ENCODE measurements around the gene UBE3B. TPM values are rescaled to one million over a fixed set of nuclear protein-coding genes. Genes with fewer than 3 reads are reported as not detected.

Gene UBE3B
- total RNA-seq, 2 experiments from 2014 or later: 35.2 to 37.5 TPM

DNA sequence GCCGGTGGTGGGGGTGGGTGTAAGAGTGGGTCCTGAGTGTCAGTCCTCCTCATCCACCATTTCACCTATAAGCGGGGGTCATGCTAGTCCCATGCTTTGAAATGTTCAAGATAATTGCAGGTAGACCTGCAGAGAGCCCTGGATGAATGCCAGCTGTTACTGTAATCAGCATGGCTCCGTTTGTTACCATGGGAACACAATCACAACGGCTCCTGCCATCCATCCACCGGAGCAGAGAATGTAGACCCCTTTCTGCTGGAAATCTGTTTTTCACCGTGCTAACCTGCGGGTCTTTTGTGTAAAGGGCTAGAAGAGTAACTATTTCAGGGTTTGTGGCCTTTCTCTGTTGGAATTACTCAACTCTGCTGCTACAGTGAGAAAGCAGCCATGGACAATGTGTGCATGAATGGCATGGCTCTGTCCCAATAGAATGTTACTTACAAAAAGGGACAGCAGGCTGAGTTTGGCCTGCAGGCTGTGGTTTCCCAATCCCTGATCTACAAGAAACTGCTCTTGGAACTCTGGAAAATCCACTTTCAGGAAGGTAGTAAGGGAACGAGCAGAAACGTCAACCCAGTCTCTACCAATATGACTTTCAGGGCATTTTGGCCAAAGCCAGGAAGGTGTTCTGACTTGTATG is 36.5 kb upstream of the UBE3B start:
- Mint-ChIP-seq H3K4me3 (no peak overlapping the region), H3K9me3 (no peaks in the 10 kb centered on the region), H3K27me3 (no peaks in the 10 kb centered on the region), H3K4me1 (no peaks in the 10 kb centered on the region), H3K36me3 (ENCODE audit: low read depth) (no peaks in the 10 kb centered on the region), H3K27ac (no peak overlapping the region)
- CTCF ChIA-PET: interaction anchor here (1.5 kb wide), 1 partner anchor 13 kb away, joined by 5 read pairs; no protein-coding TSS in a partner anchor
- DNase-seq: no peak
- POLR2A ChIA-PET: no interaction called here

DNA sequence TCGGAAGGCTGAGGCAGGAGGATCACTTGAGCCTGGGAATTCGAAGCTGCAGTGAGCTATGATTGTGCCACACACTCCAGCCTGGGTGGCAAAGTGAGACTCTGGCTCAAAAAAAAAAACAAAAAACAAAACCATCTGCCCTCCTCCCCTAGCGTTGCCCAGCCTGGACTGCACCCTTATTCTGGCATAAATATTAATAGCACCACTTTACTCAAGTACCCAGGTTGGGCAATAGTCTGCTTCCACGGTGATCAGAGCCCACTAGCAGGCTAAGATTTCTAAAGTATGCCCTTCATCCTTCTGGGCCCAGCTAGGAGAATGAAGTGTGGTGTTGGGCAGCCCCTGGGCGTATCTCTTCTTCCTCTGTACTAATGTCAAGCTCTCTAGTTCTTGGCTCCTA is 33.6 kb upstream of the UBE3B start:
- no peak overlapping the region for H3K4me3 Mint-ChIP-seq
- DNase-seq: no peak
- H3K27me3 Mint-ChIP-seq: no peaks in the 10 kb centered on the region
- H3K27ac Mint-ChIP-seq: no peak overlapping the region
- no peaks in the 10 kb centered on the region for H3K36me3 Mint-ChIP-seq (ENCODE audit: low read depth)
- POLR2A ChIA-PET: interaction anchor here (1.1 kb wide), 1 partner anchor 14 kb away, joined by 3 read pairs; no protein-coding TSS in a partner anchor
- no peaks in the 10 kb centered on the region for H3K4me1 Mint-ChIP-seq
- H3K9me3 Mint-ChIP-seq: no peaks in the 10 kb centered on the region
- CTCF ChIA-PET: interaction anchor here (1.1 kb wide), 2 partner anchors 11 to 16 kb away, joined by 5 read pairs; no protein-coding TSS in a partner anchor

DNA sequence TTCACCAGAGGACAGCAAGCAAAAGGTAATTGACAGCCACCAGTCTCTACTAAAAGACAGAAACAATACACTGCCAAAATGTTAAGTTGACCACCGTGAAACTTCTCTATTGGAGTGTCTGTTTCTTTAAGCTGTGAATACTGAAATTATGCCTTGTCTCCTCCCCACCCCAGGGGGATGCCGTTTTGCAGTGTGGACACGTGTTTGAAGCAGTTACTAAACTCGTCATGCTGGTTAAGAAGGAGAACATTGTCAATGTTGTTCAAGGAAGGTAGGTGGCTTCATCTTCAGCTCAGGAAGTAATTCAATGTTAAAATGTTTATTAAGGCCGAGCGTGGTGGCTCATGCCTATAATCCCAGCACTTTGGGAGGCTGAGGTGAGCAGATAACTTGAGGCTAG is 33.2 kb upstream of the UBE3B start:
- no peak overlapping the region for H3K27ac Mint-ChIP-seq
- no peak overlapping the region for H3K4me3 Mint-ChIP-seq
- H3K36me3 Mint-ChIP-seq (ENCODE audit: low read depth): no peaks in the 10 kb centered on the region
- no peaks in the 10 kb centered on the region for H3K9me3 Mint-ChIP-seq
- ChIA-PET CTCF (interaction anchor here (0.6 to 1.1 kb wide), 4 partner anchors 11 to 16 kb away, joined by 3 to 5 read pairs (median 4); no protein-coding TSS in a partner anchor), POLR2A (interaction anchor here (1.1 kb wide), 1 partner anchor 13 kb away, joined by 3 read pairs; no protein-coding TSS in a partner anchor)
- no peaks in the 10 kb centered on the region for H3K27me3 Mint-ChIP-seq
- no peaks in the 10 kb centered on the region for H3K4me1 Mint-ChIP-seq
- no peak for DNase-seq

- Mint-ChIP-seq H3K9me3 (no peaks in the 10 kb centered on the region), H3K4me3 (no peak overlapping the region)
Observed at GRCh38 chr12:109445191-109445609, 32.2 kb upstream of the UBE3B start.

GRCh38 chr12:109446869-109447268 is 30.6 kb upstream of the UBE3B start:
- POLR2A ChIA-PET: no interaction called here
- H3K4me1 Mint-ChIP-seq: peaks cover 15% of the 10 kb centered on the region
- CTCF ChIA-PET: interaction anchor here (1.7 kb wide), 1 partner anchor 19 kb away, joined by 6 read pairs; no protein-coding TSS in a partner anchor
- peaks cover 14% of the 10 kb centered on the region for H3K36me3 Mint-ChIP-seq (ENCODE audit: low read depth)
- no peak overlapping the region for H3K27ac Mint-ChIP-seq
- H3K27me3 Mint-ChIP-seq: no peaks in the 10 kb centered on the region
- H3K4me3 Mint-ChIP-seq: no peak overlapping the region
- no peak for DNase-seq
- H3K9me3 Mint-ChIP-seq: no peaks in the 10 kb centered on the region

More at GRCh38 chr12:109445191-109445609, 32.2 kb upstream of the UBE3B start:
- ChIA-PET POLR2A (no interaction called here), CTCF (interaction anchor here (0.6 to 1.0 kb wide), 2 partner anchors 12 to 17 kb away, joined by 3 read pairs; no protein-coding TSS in a partner anchor)
- DNase-seq: no peak
- H3K27ac Mint-ChIP-seq: no peak overlapping the region
- no peaks in the 10 kb centered on the region for H3K27me3 Mint-ChIP-seq
- H3K4me1 Mint-ChIP-seq: peaks cover 2% of the 10 kb centered on the region
- peaks cover 5% of the 10 kb centered on the region for H3K36me3 Mint-ChIP-seq (ENCODE audit: low read depth)

GRCh38 chr12:109447482-109447881 is 30.0 kb upstream of the UBE3B start:
- no peak for DNase-seq
- Mint-ChIP-seq H3K4me3 (no peak overlapping the region), H3K27me3 (no peaks in the 10 kb centered on the region), H3K9me3 (no peaks in the 10 kb centered on the region), H3K4me1 (peaks cover 19% of the 10 kb centered on the region), H3K27ac (no peak overlapping the region), H3K36me3 (ENCODE audit: low read depth) (peaks cover 20% of the 10 kb centered on the region)
- CTCF ChIA-PET: interaction anchor here (1.0 to 1.7 kb wide), 2 partner anchors 19 kb away, joined by 4 to 6 read pairs; no protein-coding TSS in a partner anchor
- POLR2A ChIA-PET: no interaction called here

DNA sequence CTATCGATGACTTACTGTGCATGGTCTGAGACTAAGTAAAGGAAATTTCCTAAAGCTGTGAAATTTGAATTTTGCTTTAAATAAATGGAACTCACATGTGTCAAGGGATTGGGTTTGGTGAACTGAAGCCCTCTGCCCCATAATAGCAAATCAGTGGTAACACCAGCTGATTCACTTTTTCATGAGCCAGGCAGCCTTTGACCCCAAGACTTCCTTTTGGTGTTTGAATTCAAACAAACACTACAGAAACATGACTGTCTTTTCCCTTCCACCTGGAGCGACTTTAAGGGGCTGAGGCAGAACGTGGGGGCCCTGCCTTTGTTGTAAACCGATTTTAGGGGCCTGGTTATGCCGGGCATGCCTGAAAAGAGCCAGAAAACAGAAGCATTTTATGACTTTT is 29.2 kb upstream of the UBE3B start:
- Mint-ChIP-seq H3K27me3 (no peaks in the 10 kb centered on the region), H3K27ac (no peak overlapping the region), H3K36me3 (ENCODE audit: low read depth) (peaks cover 20% of the 10 kb centered on the region), H3K9me3 (no peaks in the 10 kb centered on the region), H3K4me3 (no peak overlapping the region), H3K4me1 (peaks cover 19% of the 10 kb centered on the region)
- DNase-seq: no peak
- CTCF ChIA-PET: interaction anchor here (1.0 kb wide), 1 partner anchor 20 kb away, joined by 4 read pairs; no protein-coding TSS in a partner anchor
- POLR2A ChIA-PET: no interaction called here

DNA sequence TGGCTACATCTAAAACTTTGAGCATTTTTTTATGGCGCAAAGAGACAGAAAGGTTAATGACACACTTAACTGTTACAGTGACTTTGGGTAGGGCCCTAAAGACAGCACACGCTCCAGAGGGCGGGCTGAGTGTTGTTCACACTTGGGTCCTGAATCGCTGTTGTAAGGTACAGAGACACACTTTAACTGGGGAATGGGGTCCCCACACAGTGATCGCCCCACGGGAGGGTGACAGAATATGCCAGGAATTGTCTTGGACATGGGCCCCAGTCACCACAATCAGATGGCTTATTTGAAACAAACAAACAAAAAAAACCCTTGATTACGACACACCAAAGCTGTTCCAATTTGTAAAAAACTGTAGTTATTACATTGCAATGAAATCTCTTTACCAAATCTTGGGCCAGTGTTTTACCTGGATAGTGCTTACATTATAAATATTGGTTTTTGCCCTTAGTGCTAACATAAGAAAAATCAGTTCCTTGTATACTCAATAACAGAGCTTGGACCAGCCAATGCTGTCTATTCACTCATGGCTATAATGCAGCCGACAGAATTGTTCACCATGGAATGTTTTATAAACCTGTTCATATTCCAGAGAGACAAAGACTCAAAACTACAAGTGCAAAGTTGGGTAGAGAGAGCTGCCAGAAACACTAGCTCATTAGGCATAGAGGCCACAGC is 28.6 kb upstream of the UBE3B start:
- DNase-seq: no peak
- Mint-ChIP-seq H3K36me3 (ENCODE audit: low read depth) (peaks cover 24% of the 10 kb centered on the region), H3K27ac (no peak overlapping the region), H3K4me1 (peaks cover 19% of the 10 kb centered on the region), H3K4me3 (no peak overlapping the region), H3K27me3 (no peaks in the 10 kb centered on the region), H3K9me3 (no peaks in the 10 kb centered on the region)
- ChIA-PET CTCF (interaction anchor here (0.6 to 3.0 kb wide), 3 partner anchors 14 to 72 kb away, joined by 3 to 13 read pairs (median 3); no protein-coding TSS in a partner anchor), POLR2A (interaction anchor here (1.6 kb wide), 1 partner anchor 21 kb away, joined by 3 read pairs; no protein-coding TSS in a partner anchor)

GRCh38 chr12:109449845-109450532 is 27.4 kb upstream of the UBE3B start:
- ChIA-PET POLR2A (interaction anchor here (1.6 to 1.9 kb wide), 2 partner anchors 22 to 28 kb away, joined by 3 to 12 read pairs; partner anchors contain the start of genes KCTD10 and UBE3B), CTCF (interaction anchor here (1.4 to 3.0 kb wide), 3 partner anchors 13 to 22 kb away, joined by 3 to 13 read pairs (median 8); no protein-coding TSS in a partner anchor)
- Mint-ChIP-seq H3K4me3 (no peak overlapping the region), H3K36me3 (ENCODE audit: low read depth) (peaks cover 28% of the 10 kb centered on the region), H3K9me3 (no peaks in the 10 kb centered on the region), H3K27me3 (no peaks in the 10 kb centered on the region), H3K27ac (no peak overlapping the region), H3K4me1 (peaks cover 19% of the 10 kb centered on the region)
- no peak for DNase-seq

DNA sequence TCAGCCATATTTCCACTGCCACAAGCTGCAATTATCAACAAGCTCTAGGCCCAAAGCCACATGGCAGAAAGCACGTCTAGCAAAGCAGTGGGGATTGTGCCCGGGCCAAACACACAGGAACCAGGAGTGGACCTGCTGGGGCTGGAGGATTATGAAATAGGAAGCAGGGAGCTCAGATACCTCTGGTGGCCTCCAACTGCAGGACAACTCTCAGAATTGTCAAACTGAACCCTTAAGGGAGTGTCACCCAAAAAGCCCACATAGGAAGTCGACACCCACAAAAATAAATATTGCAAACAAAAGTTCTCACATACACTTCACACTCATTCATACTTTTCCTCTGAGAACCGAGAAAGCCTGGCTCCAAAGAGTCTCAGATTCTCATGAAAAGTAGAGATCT is 26.5 kb upstream of the UBE3B start:
- ChIA-PET POLR2A (interaction anchor here (1.4 to 1.9 kb wide), 2 partner anchors 18 to 27 kb away, joined by 3 to 12 read pairs; partner anchors contain the start of genes KCTD10 and UBE3B), CTCF (interaction anchor here (1.2 to 3.0 kb wide), 3 partner anchors 18 to 23 kb away, joined by 5 to 13 read pairs (median 8); no protein-coding TSS in a partner anchor)
- Mint-ChIP-seq H3K4me3 (no peak overlapping the region), H3K27me3 (no peaks in the 10 kb centered on the region), H3K9me3 (no peaks in the 10 kb centered on the region), H3K36me3 (ENCODE audit: low read depth) (peaks cover 33% of the 10 kb centered on the region), H3K27ac (peak overlapping the region; percentile 61), H3K4me1 (peaks cover 19% of the 10 kb centered on the region)
- no peak for DNase-seq

- no peak for DNase-seq
- POLR2A ChIA-PET: interaction anchor here (1.4 to 1.9 kb wide), 2 partner anchors 18 to 26 kb away, joined by 3 to 12 read pairs; partner anchors contain the start of genes KCTD10 and UBE3B
- Mint-ChIP-seq H3K4me1 (peaks cover 19% of the 10 kb centered on the region), H3K27ac (peak overlapping the region; percentile 61), H3K4me3 (no peak overlapping the region), H3K27me3 (no peaks in the 10 kb centered on the region), H3K9me3 (no peaks in the 10 kb centered on the region), H3K36me3 (ENCODE audit: low read depth) (peaks cover 38% of the 10 kb centered on the region)
- CTCF ChIA-PET: interaction anchor here (1.2 to 3.0 kb wide), 3 partner anchors 18 to 23 kb away, joined by 5 to 13 read pairs (median 8); no protein-coding TSS in a partner anchor
Observed at GRCh38 chr12:109451400-109451799, 26.0 kb upstream of the UBE3B start.

DNA sequence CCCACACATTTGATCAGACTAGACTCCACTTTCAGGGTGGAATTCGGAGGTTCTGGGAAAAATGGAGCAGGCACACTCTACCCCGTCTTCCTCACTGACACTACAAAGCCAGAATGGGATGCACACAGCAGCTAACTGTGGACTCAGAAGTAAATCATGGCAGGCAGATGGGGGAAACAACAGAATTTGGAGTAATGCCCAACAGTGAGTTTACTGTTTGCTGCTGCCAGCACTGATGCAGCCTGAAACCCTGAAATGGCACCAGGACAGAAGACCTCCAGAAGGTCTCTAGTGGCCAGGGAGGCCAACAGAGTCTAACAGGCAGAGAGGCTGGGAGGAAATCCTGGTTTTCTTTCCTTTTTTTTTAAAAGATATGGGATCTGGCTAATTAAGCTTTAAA is 24.9 kb upstream of the UBE3B start:
- Mint-ChIP-seq H3K36me3 (ENCODE audit: low read depth) (peaks cover 48% of the 10 kb centered on the region), H3K4me3 (no peak overlapping the region), H3K27ac (no peak overlapping the region), H3K9me3 (no peaks in the 10 kb centered on the region), H3K27me3 (no peaks in the 10 kb centered on the region), H3K4me1 (peaks cover 20% of the 10 kb centered on the region)
- CTCF ChIA-PET: interaction anchor here (1.5 to 2.5 kb wide), 2 partner anchors 19 to 24 kb away, joined by 3 to 10 read pairs; no protein-coding TSS in a partner anchor
- DNase-seq: no peak
- POLR2A ChIA-PET: no interaction called here

Data from activated CD4-positive, alpha-beta memory T cell treated with anti-CD3 and anti-CD28 coated beads, Interleukin-2, amount 10 ng/mL, durations not matched to agents 7 days and 5 days (primary cell).